GM21447 (cell line): ENCODE measurements around the gene ZNHIT1.
"Not testable (repeated sequence)": the region's sequence is repeated elsewhere in the genome, so short reads cannot be mapped to it uniquely, and the experiment has no call there.

Source experiments
- ATAC-seq: cut with Tn5 transposase; IDR thresholded peaks from one replicate; pipeline ENCODE4 v1.9.1; 2021; ENCODE audit not compliant: unreplicated experiment

ZNHIT1 gene

DNA sequence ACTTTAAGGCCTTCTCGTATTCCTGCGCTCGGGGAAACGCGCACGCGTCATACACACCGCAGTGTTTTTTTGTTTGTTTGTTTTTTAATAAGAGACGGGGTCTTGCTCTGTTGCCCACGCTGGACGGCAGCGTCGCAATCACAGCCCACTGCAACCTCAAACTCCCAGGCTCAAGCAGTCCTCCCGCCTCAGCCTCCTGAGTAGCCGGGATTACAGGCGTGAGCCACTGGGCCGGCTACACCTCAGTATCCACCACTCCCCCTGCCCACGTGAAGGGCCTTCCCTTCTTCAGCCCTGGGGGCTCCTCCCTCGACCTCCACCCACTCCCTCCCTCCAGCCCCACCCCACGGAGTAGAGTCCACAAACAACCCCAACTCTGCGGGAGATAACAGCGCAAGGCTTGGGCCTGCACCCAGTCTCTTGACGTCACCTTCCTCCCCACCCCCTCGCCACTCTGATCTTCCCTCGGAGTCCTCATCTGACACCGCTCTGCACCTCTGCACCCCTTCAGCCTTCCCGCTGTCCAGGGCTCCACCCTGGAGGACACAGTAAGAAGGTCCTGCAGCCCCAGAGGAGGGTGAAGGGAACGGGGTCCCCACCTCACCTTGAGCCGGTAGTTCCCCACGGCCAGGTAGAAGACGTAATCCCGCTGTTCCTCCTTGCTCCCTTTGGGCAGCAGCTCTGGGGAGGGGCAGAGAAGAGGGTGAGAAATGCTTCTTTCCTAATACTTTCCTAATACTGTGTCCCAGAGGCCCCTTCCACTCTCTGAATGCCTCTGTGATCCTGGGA, 22.5 kb downstream of the ZNHIT1 start:
- no peak for ATAC-seq

DNA sequence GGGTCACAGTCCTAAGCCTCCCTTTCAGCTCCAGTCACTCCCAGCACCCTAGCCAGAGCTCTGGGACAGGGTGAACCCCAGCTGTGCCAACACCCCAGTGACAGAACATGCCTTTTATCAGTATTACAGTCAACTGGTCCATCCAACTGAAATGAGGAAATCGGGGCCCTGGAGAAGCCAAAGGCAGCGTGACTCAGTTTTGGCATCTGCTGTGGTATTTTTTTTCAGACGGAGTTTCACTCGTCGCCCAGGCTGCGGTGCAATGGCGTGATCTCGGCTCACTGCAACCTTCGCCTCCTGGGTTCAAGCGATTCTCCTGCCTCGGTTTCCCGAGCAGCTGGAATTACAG, 23.0 kb downstream of the ZNHIT1 start:
- no peak for ATAC-seq

- ATAC-seq = no peak
Observed at GRCh38 chr7:101241443-101242349, 23.7 kb downstream of the ZNHIT1 start.

- ATAC-seq = no peak
Observed at GRCh38 chr7:101243646-101244374, 25.8 kb downstream of the ZNHIT1 start.

DNA sequence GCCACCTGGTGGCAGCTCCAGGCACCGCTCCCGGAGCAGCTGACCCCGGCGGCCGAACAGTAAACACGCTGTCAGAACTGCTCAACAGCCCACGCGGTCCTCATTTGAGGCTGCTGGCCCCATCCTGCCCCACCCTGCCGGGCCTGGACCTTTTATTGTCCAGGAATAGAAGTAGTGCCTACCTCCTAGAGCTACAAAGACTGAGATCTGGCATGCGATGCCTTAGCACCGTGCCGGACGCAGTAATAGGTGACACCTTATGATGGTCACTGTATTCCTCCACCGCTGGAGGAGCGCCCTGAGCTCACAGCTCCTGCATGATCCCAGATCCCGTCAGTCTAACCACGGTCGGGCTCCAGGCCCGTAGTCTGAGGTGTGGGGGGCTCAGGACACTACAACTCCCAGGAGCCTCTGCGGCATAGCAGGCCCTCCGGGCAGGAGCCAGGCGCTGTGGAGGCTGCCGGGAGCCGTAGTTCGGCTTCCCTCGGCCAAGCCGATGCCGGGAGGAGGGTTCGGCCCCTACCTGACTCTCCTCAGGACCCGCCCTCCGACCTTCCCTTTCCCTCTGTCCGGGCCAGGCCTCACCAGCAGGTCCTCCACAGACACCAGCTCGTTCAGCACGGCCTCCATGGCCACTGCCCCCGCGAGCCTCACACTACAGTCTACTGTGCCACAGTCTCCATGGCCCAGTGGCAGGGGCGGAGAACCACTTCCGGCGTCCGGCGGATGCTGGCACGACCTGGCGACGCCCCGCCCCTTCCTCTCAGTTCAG, 26.6 kb downstream of the ZNHIT1 start, which contains the start of gene FIS1:
Gene FIS1, minus strand, starts transcription at position 707 of the 772 bp plus-strand sequence. Its CDS starts 77 bp downstream, at position 630.
- peak; percentile 92 for ATAC-seq

GRCh38 chr7:101245147-101245668, 27.2 kb downstream of the ZNHIT1 start:
- no peak for ATAC-seq

GRCh38 chr7:101248276-101248675, 30.3 kb downstream of the ZNHIT1 start:
- ATAC-seq = no peak

DNA sequence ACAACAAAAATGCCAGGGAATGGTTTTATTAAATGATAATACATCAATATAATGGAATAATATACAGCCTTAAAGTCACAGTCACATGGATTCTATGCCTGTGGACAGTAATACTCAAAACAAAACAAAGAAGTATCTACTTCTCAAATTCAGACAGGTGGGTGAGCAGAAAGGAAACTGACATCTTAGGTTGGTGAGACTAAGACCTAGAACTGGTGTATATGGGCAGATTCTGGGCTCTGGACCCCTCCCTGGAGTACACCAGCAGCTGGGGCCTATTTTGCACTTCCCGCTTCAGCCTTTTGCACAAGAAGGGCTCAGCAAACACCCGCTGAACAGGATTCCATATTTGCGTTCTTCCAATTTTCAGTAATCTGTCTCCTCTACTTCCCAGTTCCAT, 32.4 kb downstream of the ZNHIT1 start:
- ATAC-seq = no peak

DNA sequence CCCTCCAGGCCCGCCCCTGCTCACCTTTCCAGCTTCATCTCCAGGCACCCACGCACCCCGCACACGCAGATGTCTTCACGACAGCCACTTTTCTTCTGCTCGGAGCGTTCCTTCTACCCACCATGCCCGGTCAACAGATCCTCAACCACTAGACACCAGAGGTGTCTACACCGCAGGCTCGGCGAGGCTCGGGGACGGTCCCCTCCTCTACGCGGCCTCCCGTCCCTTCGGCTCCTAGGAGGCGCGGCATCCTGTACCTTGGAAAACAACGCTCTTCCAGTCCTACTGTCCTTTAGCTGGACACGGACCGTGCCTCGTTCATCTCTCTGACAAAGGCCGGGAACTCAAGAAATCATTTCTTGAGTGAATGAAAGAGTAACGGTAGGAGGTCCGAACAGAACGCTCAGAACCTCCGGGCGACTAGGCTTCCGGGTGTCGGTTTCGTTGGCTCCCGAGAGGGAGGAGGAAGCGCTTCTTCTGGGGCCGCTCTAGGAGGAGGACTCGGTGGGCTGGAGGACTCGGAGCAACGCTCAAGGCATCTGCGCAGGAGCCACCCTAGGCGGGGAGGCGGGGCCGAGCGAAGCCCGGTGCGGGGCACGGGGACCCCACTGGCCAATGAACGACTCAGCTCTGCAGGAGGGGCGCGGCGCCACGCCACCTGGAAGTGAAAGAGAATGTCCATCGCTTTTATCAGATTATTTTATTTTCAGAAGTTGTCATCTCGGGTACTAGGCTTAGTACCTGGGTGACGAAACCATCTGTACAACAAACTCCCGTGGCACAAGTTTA, 34.1 kb downstream of the ZNHIT1 start:
- ATAC-seq = peak; percentile 96

DNA sequence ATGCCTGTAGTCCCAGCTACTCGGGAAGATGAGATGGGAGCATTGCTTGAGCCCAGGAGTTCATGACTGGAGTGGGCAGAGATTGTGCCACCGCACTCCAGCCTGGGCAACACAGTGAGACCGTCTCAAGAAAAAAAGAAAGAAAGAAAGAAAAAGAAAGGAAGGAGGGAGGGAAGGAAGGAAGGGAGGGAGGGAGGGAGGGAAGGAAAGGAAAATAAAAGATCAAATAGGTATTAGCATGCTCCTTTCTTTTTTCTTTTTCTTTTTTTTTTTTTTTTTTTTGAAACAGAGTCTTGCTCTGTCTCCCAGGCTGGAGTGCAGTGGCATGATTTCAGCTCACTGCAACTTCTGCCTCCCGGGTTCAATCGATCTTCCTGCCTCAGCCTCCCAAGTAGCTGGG, 35.2 kb downstream of the ZNHIT1 start:
- not testable (repeated sequence) for ATAC-seq

GRCh38 chr7:101255796-101256195, 37.8 kb downstream of the ZNHIT1 start:
- no peak for ATAC-seq

DNA sequence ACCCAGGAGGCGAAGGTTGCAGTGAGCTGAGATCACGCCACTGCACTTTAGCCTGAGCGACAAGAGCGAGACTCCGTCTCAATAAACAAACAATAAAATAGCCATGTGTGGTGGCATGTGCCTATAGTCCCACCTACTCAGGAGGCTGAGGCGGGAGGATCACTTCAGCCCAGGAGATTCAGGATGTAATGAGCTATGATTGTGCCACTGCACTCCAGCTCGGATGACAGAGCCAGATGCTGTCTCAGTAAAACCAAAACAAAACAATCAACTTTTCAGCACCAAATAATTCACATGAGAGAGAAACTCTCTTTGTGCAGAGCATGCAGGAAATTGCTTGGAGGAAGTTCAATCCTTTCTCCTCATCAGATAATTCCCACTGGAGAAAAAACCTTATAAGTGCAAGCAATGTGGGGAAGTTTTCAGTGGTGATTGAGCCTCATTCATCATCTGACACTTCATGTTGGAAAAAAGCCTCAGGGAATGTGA, 40.3 kb downstream of the ZNHIT1 start:
- no peak for ATAC-seq

DNA sequence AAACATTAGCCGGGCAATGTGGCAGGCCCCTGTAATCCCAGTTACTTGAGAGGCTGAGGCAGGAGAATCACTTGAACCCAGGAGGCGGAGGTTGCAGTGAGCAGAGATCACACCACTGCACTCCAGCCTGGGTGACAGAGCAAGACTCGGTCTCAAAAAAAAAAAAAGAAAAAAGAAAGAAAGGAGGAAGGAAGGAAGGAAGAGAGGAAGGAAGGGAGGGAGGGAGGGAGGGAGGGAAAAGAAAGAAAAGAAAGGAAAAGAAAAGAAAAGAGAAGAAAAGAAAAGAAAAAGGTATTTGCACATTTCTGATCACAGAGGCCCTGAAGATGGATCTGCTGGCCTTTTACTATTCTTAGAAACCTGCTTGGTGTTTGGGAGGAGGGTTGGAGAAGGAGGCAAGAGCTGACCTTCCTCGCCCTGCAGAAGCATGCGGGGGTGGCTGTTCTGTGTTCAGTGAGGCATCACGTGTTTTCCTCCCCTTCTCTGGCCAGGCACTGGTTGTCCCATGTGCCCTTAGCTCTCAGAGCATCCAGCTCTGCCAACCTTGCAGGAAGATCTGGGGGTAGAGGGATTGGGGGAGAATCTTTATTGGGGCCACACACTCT, 46.2 kb downstream of the ZNHIT1 start:
- not testable (repeated sequence) for ATAC-seq

GRCh38 chr7:101265622-101266516, 47.9 kb downstream of the ZNHIT1 start:
- ATAC-seq = no peak

DNA sequence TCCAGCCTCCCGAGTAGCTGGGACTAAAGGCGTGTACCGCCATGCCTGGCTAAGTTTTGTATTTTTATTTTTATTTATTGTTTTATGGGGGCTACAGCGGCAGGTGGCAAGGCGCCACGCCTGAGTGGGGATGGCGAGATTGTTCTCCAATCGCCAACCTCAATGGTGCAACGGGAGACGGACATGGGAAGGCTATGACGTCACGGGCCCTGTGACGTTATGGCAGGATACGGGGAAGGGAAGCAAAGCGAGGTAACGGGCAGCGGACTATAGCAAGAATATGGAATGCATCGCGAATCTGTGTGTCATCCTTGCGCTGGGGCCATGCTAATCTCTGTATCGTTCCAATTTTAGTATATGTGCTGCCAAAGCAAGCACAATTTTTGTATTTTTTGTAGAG, 51.7 kb downstream of the ZNHIT1 start:
- no peak for ATAC-seq

DNA sequence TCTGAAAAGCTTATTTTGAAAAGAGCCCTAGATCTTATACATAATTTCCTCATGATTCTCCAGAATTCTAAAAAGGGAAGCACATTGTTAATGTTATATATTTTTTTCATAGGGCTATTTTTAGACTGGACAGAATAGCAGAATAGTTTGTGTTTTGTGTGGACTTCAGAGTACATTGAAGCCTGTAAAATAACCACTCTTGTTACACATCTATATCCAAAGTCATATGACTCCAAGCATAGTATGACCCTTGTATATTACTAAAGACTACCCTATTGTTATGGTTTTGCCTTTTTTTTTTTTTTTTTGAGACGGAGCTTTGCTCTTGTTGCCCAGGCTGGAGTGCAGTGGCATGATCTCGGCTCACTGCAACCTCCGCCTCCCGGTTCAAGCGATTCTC, 53.1 kb downstream of the ZNHIT1 start:
- no peak for ATAC-seq

DNA sequence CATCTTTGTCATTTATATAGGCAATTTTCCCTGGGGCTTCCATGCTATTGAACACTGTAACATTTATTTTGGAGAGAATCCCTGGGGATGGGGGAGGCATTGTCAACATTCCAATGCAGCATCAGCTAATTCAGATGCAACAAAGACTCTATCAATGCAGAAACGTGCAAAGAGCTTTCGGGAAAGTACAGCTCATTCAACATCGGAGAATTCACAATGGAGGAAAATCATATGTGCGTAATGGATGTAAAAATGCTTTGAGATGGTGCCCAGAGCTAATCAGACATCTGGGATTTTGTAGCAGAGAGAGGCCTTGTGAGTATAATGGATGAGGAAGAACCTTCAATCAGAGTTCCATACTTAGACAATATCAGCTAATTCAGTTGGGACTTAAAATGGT, 55.2 kb downstream of the ZNHIT1 start:
- no peak for ATAC-seq
